HL-60 (cell line): ENCODE measurements around the gene ATMIN.

ENCODE experiments used
- CTCF ChIP-seq: IDR thresholded peaks from one replicate; pipeline ENCODE4 v1.5.1; 2011; ENCODE audit warnings: low read length, control low read depth, inconsistent platforms; ENCODE audit not compliant: insufficient read depth
- POLR2AphosphoS5 ChIP-seq: IDR thresholded peaks from 2 replicates; pipeline ENCODE4 v1.6.1; 2012; ENCODE audit warnings: low read depth
- TF ChIP-seq, protein P1 (sequence below): IDR thresholded peaks from 2 replicates; pipeline ENCODE4 v1.6.1; 2012; ENCODE audit warnings: low read depth; ENCODE audit not compliant: insufficient replicate concordance

DNA sequence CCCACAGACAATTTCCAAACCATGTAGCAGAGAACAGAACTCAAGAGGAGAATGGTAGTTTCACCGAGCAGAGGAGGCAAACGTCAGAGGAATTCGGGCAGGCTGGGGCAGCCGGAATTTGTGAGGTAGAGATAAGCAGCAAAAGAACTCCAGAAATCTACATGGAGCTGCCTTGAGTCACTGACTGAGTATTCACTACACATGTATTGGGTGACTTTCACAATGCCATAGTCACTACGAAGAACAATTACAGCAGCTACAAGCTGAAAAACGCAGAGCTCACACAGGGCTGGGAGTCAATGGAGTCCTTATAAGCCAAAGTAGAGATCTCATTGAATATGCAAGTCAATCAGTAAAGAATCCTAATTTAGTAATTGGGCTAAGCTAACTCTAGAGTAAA lies 42.3 kb upstream of the ATMIN start:
- TF ChIP-seq CTCF: no peak
- TF ChIP-seq, protein P1, sequence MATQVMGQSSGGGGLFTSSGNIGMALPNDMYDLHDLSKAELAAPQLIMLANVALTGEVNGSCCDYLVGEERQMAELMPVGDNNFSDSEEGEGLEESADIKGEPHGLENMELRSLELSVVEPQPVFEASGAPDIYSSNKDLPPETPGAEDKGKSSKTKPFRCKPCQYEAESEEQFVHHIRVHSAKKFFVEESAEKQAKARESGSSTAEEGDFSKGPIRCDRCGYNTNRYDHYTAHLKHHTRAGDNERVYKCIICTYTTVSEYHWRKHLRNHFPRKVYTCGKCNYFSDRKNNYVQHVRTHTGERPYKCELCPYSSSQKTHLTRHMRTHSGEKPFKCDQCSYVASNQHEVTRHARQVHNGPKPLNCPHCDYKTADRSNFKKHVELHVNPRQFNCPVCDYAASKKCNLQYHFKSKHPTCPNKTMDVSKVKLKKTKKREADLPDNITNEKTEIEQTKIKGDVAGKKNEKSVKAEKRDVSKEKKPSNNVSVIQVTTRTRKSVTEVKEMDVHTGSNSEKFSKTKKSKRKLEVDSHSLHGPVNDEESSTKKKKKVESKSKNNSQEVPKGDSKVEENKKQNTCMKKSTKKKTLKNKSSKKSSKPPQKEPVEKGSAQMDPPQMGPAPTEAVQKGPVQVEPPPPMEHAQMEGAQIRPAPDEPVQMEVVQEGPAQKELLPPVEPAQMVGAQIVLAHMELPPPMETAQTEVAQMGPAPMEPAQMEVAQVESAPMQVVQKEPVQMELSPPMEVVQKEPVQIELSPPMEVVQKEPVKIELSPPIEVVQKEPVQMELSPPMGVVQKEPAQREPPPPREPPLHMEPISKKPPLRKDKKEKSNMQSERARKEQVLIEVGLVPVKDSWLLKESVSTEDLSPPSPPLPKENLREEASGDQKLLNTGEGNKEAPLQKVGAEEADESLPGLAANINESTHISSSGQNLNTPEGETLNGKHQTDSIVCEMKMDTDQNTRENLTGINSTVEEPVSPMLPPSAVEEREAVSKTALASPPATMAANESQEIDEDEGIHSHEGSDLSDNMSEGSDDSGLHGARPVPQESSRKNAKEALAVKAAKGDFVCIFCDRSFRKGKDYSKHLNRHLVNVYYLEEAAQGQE: no peak
- no peak for TF ChIP-seq POLR2AphosphoS5
